HUDEP-2 (cell line): ENCODE measurements around the gene TMED6.

Experiments used
- DNase-seq, 76 experiments: peaks; one replicate each; lab custom pipeline; 2025; ENCODE audit not compliant: unreplicated experiment in 76 of 76; lab: John Stamatoyannopoulos, UW

Gene TMED6

GRCh38 chr16:69325784-69326171 is 25.8 kb downstream of the TMED6 start:
- no peak for DNase-seq

- DNase-seq = no peak
These were observed 26.9 kb downstream of the TMED6 start for GRCh38 chr16:69324585-69325253.

GRCh38 chr16:69324013-69324531 is 27.5 kb downstream of the TMED6 start:
- DNase-seq = peak in 12 of 76 experiments; percentile 5 to 35 (median 18)

- no peak for DNase-seq
These were observed 28.2 kb downstream of the TMED6 start for GRCh38 chr16:69323415-69323814.

GRCh38 chr16:69322343-69322742 is 29.2 kb downstream of the TMED6 start:
- no peak for DNase-seq

DNA sequence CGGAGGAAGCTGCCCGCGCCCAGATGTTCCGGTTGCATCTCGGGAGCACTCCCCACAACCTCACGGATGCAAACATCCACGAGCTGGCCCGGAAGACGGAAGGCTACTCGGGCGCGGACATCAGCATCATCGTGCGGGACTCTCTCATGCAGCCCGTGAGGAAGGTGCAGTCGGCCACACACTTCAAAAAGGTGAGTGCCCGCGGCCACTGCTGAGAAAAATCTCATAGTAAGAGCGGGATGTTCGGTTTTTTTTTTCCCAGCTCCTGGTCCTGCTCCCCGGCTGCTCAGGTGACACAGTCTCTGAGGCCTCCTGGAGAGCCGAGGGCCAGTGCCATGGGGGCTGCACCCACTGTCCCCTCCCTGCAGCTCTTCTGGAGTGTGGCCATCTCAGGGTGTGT is 30.5 kb downstream of the TMED6 start:
- DNase-seq = no peak

- no peak for DNase-seq
These were observed 30.9 kb downstream of the TMED6 start for GRCh38 chr16:69320740-69321073.

DNA sequence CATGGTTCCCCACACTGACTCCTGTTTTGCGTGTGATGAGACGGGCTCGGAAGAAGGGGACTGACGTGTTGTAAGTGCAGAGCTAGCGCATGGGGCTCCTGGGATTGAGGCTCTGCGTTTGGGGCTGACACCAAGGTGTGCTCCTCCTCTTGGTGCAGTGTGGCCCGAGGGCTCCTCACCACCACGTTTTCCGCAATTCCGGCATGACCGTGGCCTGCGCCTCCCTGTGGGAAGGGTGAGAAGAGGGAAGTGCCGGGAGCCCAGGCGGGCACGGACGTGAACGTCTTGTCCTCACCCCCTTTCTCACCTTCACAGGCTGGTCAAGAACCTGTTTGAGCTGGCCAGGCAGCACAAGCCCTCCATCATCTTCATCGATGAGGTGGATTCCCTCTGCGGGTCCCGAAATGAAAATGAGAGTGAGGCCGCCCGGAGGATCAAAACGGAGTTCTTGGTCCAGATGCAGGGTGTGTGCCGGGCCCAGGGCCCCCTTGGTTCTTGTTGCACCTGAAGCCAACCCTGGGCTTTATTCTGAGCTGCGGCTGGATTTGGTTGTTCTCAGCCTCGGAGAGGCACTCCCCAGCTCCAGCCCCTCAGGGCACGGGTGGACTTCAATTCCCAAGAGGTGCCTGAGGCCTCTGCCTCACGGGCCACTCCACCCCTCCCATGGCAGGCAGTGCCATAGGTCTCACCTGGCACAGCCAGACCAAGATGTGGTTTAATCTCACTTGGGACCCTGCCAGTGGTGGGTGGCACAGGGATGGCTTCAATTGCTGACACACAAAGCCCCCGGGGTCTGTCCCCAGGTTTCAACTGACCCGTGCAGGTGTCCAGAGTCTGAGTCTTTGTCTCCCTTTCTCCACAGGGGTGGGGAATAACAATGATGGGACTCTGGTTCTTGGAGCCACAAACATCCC is 31.5 kb downstream of the TMED6 start:
- DNase-seq = no peak

DNA sequence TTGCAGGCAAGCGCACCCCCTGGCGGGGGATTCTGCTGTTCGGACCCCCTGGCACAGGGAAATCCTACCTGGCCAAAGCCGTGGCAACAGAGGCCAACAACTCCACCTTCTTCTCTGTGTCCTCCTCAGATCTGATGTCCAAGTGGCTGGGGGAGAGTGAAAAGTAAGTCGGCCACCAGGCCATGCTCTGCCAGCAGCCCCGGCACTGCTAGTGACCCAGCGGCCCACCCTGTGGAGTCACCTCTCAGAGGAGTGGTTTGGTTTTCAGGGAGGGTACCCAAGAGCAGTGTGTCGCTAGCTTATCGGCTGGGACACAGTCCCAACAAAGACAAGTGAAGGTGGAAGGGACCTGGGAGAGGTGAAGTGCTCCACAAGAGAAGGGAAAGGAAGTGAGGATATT is 32.2 kb downstream of the TMED6 start:
- no peak for DNase-seq

DNA sequence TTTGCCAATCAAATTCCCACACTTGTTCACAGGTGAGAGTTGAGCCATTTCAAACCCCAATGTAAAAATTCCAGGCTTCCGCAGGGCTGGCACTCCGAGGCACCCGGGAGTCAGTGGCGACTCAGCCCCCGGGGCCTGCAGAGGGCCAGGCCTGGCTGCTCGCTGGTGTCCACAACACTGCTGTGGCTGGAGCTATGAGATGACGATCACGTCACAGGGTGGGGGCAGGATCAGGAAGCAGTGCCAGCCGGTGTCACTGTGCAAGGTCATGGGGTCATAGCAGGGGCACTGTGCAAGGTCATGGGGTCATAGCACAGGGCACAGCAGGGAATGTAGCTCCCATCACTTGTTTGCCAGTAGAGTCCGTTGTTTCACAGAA is 32.7 kb downstream of the TMED6 start:
- no peak for DNase-seq

GRCh38 chr16:69318177-69318910 is 33.2 kb downstream of the TMED6 start:
- no peak for DNase-seq

DNA sequence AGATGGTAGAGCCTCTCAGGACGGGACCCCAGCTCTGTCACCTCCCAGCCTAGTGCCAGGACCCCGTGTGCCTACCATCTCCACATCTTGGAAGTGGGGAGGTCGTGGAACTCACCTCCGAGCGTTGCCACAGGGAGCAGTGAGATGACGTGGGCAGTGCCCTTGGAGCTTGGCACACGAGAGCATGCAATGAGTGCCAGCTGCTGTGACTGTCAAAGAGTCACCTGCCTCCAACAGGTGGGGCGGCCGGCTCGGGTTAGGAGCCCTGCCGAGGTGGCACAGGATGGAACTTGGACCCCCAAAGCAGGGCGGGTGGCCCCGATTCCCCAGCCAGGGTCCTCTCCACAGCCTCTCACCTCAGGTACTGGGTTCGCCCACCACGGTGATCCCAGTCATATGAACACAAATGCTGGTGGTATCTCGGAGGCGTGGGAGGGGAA is 35.0 kb downstream of the TMED6 start:
- no peak for DNase-seq

DNA sequence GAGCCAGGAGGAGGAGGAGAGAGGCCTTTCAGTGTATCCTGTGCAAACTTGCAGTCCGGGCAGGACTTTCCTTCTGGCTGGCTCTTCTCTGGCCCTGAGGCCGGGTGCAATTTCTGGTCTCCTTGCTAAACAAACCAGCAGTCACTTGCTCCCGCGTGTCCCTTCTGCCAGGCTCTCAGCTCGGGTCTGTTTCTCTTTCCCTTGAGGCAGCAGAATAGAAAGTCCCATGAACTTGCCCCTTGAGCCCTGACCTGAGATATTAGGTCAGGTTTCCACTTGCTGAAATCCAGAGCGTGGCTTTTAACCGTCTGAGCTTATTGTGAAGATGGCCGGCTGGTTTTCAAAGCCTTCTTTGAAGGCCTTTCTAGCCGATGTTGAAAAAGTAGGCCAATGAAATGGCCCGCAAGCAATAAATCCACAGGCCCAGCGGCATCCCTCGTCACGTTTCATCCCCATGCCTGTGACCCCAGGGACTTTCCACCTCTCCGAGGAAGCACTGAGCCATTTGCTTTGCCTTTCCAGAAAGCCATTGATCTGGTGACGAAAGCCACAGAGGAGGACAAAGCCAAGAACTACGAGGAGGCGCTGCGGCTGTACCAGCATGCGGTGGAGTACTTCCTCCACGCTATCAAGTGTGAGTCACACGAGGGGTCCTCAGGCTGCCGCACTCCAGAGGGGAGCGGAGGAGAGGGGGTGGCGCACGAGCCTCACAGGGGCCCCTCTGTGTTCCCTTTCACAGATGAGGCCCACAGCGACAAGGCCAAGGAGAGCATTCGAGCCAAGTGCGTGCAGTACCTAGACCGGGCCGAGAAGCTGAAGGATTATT is 35.9 kb downstream of the TMED6 start:
- no peak for DNase-seq

DNA sequence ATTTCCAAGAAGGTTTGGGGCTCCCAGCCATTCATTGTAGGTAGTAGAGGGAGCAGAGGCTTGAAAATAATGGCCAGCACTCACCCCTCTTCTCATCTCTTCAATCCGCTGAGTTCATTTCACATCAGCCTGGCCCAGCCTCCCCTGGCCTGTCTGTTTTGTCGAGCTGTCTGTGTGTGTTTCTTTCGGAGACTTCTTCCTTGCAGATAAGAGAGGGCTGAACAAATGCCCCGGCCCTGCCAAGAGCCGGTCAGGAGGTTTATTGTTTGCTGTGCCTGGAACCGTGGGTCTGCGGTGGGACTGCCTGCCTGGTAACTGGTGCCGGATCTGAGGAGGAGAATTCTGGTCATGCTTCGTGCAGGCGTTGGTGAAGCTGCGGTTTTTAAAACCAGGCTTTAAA is 37.1 kb downstream of the TMED6 start:
- DNase-seq = no peak

DNA sequence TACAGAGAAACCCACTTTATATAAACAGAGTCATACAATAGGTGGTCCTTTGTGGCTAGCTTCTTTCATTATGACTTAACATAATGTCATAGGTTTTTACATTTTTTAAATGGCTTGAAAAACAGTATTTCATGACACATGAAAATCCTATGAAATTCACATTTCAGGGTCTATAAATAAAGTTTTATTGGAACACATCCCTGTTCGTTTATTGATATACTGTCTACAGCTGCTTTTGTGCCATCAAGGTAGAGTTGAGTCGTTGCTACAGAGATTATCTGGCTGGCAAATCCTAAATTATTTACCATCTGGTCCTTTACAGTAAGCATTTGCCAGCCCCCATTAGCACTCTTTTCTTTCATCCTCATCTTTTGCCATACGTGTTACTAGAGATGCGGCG is 38.1 kb downstream of the TMED6 start:
- no peak for DNase-seq

- peak in 11 of 76 experiments; percentile 12 to 65 (median 40) for DNase-seq
These were observed 39.8 kb downstream of the TMED6 start for GRCh38 chr16:69311533-69312387.

- DNase-seq = peak in 75 of 76 experiments; percentile 42 to 99 (median 94)
These were observed 40.7 kb downstream of the TMED6 start, which contains the start of gene VPS4A for GRCh38 chr16:69310653-69311532. TSS of gene VPS4A (plus strand) at chr16:69311350. CDS start at chr16:69311512, 162 bp downstream.

GRCh38 chr16:69309316-69309715 is 42.3 kb downstream of the TMED6 start:
- DNase-seq = no peak
